HepG2 (cell line): ENCODE data around the gene LMAN1L. TPM values are rescaled to one million over a fixed set of nuclear protein-coding genes. Genes with fewer than 3 reads are reported as not detected.

ENCODE experiments used
- ATAC-seq: fragments of 200-7000 bp; cut with Tn5 transposase; 3 replicates; pipeline ENCODE4 v1.9.1; 2020; ENCODE audit warnings: mild to moderate bottlenecking, moderate library complexity
- BruUV-seq: library from RNA; stranded (reverse); fragments of 400-500 nt; replicated peaks from 2 replicates; lab custom pipeline; 2021; lab: Mats Ljungman, UMichigan
- CTCF ChIA-PET: fragments of 300-600 bp; formaldehyde crosslinking; extraction: SDS; loops from one replicate; lab custom pipeline; 2021; ENCODE audit warnings: low total read pairs, inconsistent platforms, low intra/inter-chr PET ratio; lab: Yijun Ruan, JAX
- POLR2A ChIA-PET: fragments of 350-600 bp; sonication (Branson Sonifier 250); formaldehyde crosslinking; loops from one replicate; lab custom pipeline; 2020; ENCODE audit warnings: antibody characterized with exemption, inconsistent platforms; lab: Yijun Ruan, JAX
- DNase-seq: peaks from one replicate; pipeline ENCODE4 v3.0.0-alpha.2; 2015; ENCODE audit warnings: low spot score
- FAIRE-seq: peaks from 3 replicates; lab custom pipeline; 2011; peaks lifted over from hg19 to GRCh38; lab: Jason Lieb, UNC
- H2AFZ ChIP-seq: one replicate; pipeline ENCODE4 v1.6.1; 2011; ENCODE audit warnings: low read length, inconsistent platforms
- H3K27ac ChIP-seq: fragments of 300-600 bp; 3 replicates; pipeline ENCODE4 v1.8.0; 2011; ENCODE audit warnings: mixed run types, mild to moderate bottlenecking, mixed read lengths, low read length, inconsistent platforms; ENCODE audit not compliant: insufficient read depth; ENCODE audit errors: extremely low read length
- H3K27me3 ChIP-seq, 2 experiments: fragments of 200-600 bp in 1 of 2; 2 replicates in 1 of 2; 3 replicates in 1 of 2; pipeline versions ENCODE4 v1.6.0 to v1.8.0; 2011; ENCODE audit warnings: low read length in 2 of 2, mild to moderate bottlenecking in 2 of 2, moderate library complexity in 2 of 2, inconsistent platforms in 1 of 2; ENCODE audit not compliant: insufficient read depth in 2 of 2, control insufficient read depth in 1 of 2
- H3K36me3 ChIP-seq, 2 experiments: fragments of 200-600 bp in 1 of 2; replicated peaks in 1 of 2; 2 replicates in 1 of 2; 3 replicates in 1 of 2; pipeline versions ENCODE4 v1.5.1 to v1.8.0; 2011; ENCODE audit warnings: low read length in 2 of 2, inconsistent platforms in 1 of 2; ENCODE audit not compliant: insufficient read depth in 2 of 2, control insufficient read depth in 1 of 2
- H3K4me1 ChIP-seq: 2 replicates; pipeline ENCODE4 v1.5.1; 2012; ENCODE audit warnings: low read length, inconsistent platforms; ENCODE audit not compliant: insufficient read depth
- H3K4me2 ChIP-seq: 2 replicates; pipeline ENCODE4 v1.6.0; 2011; ENCODE audit warnings: low read depth, low read length, inconsistent platforms
- H3K4me3 ChIP-seq, 3 experiments: fragments of 200-600 bp in 1 of 3; sonication (generic), shearing (Covaris generic) in 1 of 3; replicated peaks in 1 of 3; 2 replicates each; pipeline ENCODE4 v1.5.1; 2011 to 2016; ENCODE audit warnings: low read length in 3 of 3, inconsistent platforms in 2 of 3, low read depth in 2 of 3, mild to moderate bottlenecking in 2 of 3, control low read depth in 1 of 3, mixed read lengths in 1 of 3; ENCODE audit not compliant: insufficient read depth in 1 of 3
- H3K79me2 ChIP-seq: one replicate; pipeline ENCODE4 v1.6.1; 2011; ENCODE audit warnings: low read length, inconsistent platforms; ENCODE audit not compliant: insufficient read depth
- H3K9ac ChIP-seq: 2 replicates; pipeline ENCODE4 v1.6.0; 2011; ENCODE audit warnings: mild to moderate bottlenecking, low read depth, low read length, inconsistent platforms; ENCODE audit not compliant: insufficient read depth
- H3K9me3 ChIP-seq: 2 replicates; pipeline ENCODE4 v1.5.1; 2012; ENCODE audit warnings: mild to moderate bottlenecking, low read length
- H4K20me1 ChIP-seq: 2 replicates; pipeline ENCODE4 v1.6.0; 2011; ENCODE audit warnings: inconsistent platforms, mild to moderate bottlenecking, low read length, moderate library complexity; ENCODE audit not compliant: insufficient read depth
- HMGXB3 ChIP-seq: sonication (generic); formaldehyde crosslinking; IDR thresholded peaks from 2 replicates; pipeline ENCODE4 v1.4.0; 2020; ENCODE audit warnings: missing genetic modification reagents, borderline replicate concordance
- NCOA2 ChIP-seq: sonication (generic); formaldehyde crosslinking; IDR thresholded peaks from 2 replicates; pipeline ENCODE4 v1.8.0; 2022; ENCODE audit warnings: inconsistent platforms
- PHF5A ChIP-seq: IDR thresholded peaks from one replicate; pipeline ENCODE4 v1.6.1; 2018; ENCODE audit warnings: low read depth, missing genetic modification reagents; ENCODE audit not compliant: unreplicated experiment
- ZNF337 ChIP-seq: sonication (generic); formaldehyde crosslinking; IDR thresholded peaks from 2 replicates; pipeline ENCODE4 v1.5.1; 2020; ENCODE audit warnings: missing genetic modification reagents, low read depth, mild to moderate bottlenecking, borderline replicate concordance
- ZNF589 ChIP-seq: sonication (generic); formaldehyde crosslinking; conservative IDR thresholded peaks from 2 replicates; pipeline ENCODE4 v1.8.0; 2022; ENCODE audit warnings: mild to moderate bottlenecking, moderate library complexity, missing genetic modification reagents
- ZNF616 ChIP-seq: sonication (generic); formaldehyde crosslinking; IDR thresholded peaks from 2 replicates; pipeline ENCODE4 v1.5.0; 2020; ENCODE audit warnings: low read depth, mild to moderate bottlenecking, missing genetic modification reagents
- WGBS: methylation state at CpG from one replicate; pipeline ENCODE4 v1.1.6; 2017; ENCODE audit warnings: low lambda C conversion rate; 5-methylcytosine and 5-hydroxymethylcytosine counted together
- in situ Hi-C: cut with HindIII; loops from 2 replicates; pipeline ENCODE4 v1.10.0; 2017; ENCODE audit warnings: low pct_unique_long_range_greater_than_20kb; ENCODE audit not compliant: extremely low pct_ligation_motif_present
- intact Hi-C: fragments of 100-400 bp; cut with micrococcal nuclease; formaldehyde crosslinking; loops from one replicate; pipeline ENCODE4 v1.10.0; 2022; ENCODE audit not compliant: unreplicated experiment
- polyA plus RNA-seq, 8 experiments: library from polyadenylated mRNA; depleted of rRNA in 3 of 8; stranded (reverse) in 7 of 8; unstranded in 1 of 8; fragments of >200 nt; fragmentation: Illumina TruSeq in 4 of 8; extraction: Trizol in 4 of 8; gene quantifications; 2 replicates each; pipeline versions ENCODE4 v1.2.1 to v1.2.3, GENCODE V29; 2011 to 2016; ENCODE audit warnings: low read depth in 4 of 8, missing spikeins in 1 of 8, mixed read lengths in 1 of 8; ENCODE audit not compliant: insufficient read depth in 1 of 8
- total RNA-seq, 5 experiments: library from RNA; depleted of rRNA; stranded (reverse); fragments of >200 nt; fragmentation: Illumina TruSeq; extraction: Trizol; gene quantifications; 2 replicates each; pipeline ENCODE4 v1.2.3, GENCODE V29; 2016; ENCODE audit warnings: low read depth in 1 of 5
- TF ChIP-seq, protein P1 (sequence below): sonication (generic); formaldehyde crosslinking; IDR thresholded peaks from 2 replicates; pipeline ENCODE4 v1.8.0; 2023; ENCODE audit warnings: mild to moderate bottlenecking, missing genetic modification reagents

The LMAN1L gene
- total and polyA plus RNA-seq, 2 of the 13 experiments (the other 11 are each of a cell fraction or from before 2014, with no cell fraction given) = not detected

DNA sequence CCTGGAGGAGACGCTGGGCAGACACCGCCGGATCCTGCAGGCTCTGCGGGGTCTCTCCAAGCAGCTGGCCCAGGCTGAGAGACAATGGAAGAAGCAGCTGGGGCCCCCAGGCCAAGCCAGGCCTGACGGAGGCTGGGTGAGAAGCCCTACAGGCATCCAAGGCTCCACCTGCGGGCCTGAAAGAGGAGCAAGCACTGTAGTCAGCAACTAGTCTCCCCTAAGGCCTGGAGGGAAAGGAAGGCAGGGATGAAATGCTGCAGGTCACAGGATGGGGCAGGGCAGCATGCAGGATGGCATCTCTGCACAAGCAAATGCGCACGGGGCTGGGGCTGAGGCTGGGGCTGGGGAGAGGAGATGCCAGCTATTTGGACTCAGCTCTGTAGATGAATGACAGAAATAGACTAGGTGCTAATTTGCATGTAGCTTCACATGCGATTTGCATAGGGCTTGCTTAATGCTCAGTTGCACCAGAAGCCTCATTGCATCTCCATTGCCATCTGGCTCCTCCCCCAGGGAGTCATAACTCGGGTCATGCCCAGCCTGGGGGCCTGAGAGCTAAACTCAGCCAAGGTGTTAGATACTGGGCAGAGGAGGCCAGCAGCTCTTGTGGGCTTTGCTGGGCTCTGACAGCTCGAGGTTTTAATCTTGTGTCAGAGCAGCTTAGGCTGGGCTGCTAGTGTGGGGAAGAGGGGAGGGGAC is 8.6 kb downstream of the LMAN1L start:
- H3K9me3 ChIP-seq = no peaks in the 10 kb centered on the region
- in situ Hi-C loops = no loop called here
- H3K4me1 ChIP-seq = peaks cover 36% of the 10 kb centered on the region
- no peak for TF ChIP-seq HMGXB3 (CRISPR knock-in tag)
- no peak for TF ChIP-seq ZNF589 (CRISPR knock-in tag)
- no peak for TF ChIP-seq PHF5A (CRISPR knock-in tag)
- TF ChIP-seq ZNF337 = no peak
- no peak for TF ChIP-seq ZNF616 (CRISPR knock-in tag)
- no peak for TF ChIP-seq NCOA2 (CRISPR knock-in tag)
- TF ChIP-seq, protein P1, sequence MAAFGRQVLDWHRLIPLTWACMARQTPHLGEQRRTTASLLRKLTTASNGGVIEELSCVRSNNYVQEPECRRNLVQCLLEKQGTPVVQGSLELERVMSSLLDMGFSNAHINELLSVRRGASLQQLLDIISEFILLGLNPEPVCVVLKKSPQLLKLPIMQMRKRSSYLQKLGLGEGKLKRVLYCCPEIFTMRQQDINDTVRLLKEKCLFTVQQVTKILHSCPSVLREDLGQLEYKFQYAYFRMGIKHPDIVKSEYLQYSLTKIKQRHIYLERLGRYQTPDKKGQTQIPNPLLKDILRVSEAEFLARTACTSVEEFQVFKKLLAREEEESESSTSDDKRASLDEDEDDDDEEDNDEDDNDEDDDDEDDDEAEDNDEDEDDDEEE (CRISPR knock-in tag) = no peak
- TF ChIP-seq, all 625 proteins: peak for 0
- Histone ChIP-seq H3K36me3 (no peaks in the 10 kb centered on the region), H3K4me2 (no peak overlapping the region), H3K27ac (no peak overlapping the region), H3K27me3 (peaks cover 1 to 25% of the 10 kb centered on the region in 2 experiments; a peak in 3 of 5 replicates), H3K79me2 (no peaks in the 10 kb centered on the region), H3K9ac (no peak overlapping the region), H3K4me3 (no peak overlapping the region), H4K20me1 (no peaks in the 10 kb centered on the region; the same call in 1 of the 2 replicates), H2AFZ (no peak overlapping the region)
- WGBS = 49% methylated on average over 3 of the region's 11 CpGs
- ATAC-seq (no peak), DNase-seq (no peak), FAIRE-seq (no peak)
- intact Hi-C loops = no loop called here
- no TSS peak for BruUV-seq
- ChIA-PET CTCF (no interaction called here), POLR2A (no interaction called here)
